Measurements from ENCODE around the gene SLCO3A1.

The SLCO3A1 gene

DNA sequence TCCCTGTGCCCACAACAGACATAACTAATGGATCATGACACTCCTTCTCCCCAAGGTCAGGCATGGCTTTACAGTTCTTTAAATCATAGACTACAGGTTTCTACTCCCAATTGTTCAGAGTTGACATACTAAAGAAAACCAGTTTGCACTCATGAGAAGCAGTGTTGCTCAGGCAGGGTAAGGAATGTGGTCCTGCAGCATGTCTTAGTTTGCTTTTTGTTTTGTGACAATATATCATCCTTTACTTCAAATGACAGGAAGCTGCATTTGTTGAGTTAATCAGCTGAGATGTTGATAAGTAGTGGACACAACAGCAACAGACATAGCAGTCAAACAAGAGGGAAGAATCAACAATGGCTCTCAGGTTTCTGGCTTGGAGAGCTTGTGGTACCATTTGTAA is 267.5 kb downstream of the SLCO3A1 start:
- no peak for TF ChIP-seq GATA1 (IDR thresholded peaks at IDR 0.05; ENCODE audit: low read depth, low read length)
- TF ChIP-seq POLR2A (IDR thresholded peaks at IDR 0.05; ENCODE audit: low read length) = no peak
- no peak for DNase-seq

DNA sequence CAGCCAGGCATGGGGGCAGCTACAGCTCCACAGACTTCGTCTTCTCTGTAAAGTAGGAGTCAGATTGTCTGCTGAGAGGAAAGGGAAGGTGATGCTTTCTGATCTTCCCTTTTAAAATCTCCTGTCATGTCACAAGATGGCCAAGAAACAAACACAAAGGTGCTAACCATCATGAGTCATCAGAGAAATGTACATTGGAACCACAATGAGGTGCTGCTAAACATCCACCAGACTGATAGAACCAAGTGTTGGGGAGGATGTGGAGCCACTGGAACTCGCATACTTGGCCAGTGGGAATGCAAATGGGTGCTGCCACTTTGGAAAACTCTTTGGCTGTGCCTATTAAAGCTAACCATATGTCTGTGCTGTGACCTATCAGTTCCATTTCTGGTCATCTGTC is 268.8 kb downstream of the SLCO3A1 start:
- DNase-seq = no peak

DNA sequence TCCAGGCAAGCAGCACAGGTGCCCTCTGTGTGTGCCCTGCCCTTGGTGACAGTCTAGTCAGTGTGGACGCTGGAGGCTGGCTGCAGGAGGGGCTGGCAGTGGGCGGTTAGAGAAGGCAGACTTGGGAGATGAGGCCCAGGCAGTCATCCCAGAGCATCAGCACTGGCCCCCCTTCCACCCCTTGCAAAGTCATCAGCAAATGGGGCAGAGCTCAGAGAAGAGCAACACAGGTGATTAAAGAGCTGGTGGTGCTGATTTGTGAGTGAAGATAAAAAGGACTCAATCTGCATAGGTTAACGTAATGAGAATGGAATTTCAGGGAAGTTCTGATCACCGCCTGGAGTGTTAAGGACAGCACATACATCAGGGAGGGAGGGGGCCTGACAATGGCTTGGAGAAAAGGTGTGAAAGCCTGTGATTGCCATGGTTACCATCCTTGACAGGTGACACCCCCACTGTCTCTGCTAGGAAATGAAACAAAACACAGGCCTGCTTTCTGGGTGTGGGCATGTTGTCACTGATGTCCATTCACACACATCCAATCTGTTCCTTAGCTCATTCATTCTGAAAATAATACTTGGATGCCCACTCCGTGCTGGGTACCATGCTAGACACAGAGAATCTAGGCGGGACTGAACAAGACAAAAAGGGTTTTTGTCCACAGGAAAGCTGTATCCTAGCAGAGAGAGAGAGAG is 270.6 kb downstream of the SLCO3A1 start:
- DNase-seq = no peak
- no peak for TF ChIP-seq POLR2A (IDR thresholded peaks at IDR 0.05; ENCODE audit: low read length)

More for the DNA sequence above, 268.8 kb downstream of the SLCO3A1 start:
- no peak for TF ChIP-seq GATA1 (IDR thresholded peaks at IDR 0.05; ENCODE audit: low read depth, low read length)
- TF ChIP-seq POLR2A (IDR thresholded peaks at IDR 0.05; ENCODE audit: low read length) = no peak

DNA sequence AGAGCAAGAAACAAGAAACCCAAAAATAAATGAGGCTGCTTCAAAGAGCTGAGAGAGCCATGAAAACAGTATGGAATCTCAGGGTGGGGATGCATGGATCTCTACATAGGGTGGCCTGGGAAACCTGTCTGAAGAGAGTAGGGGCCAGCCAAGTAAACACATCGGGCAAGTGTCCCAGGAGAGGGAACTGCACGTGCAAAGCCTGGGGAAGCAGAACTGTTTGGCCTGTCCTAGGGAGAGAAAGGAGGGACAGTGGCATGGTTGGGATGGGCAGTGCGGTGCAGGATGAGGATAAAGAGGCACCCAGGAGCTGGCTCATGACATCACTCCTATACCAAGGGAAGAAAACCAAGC is 271.1 kb downstream of the SLCO3A1 start:
- TF ChIP-seq POLR2A (IDR thresholded peaks at IDR 0.05; ENCODE audit: low read length) (no peak), GATA1 (IDR thresholded peaks at IDR 0.05; ENCODE audit: low read depth, low read length) (no peak)
- no peak for DNase-seq

DNA sequence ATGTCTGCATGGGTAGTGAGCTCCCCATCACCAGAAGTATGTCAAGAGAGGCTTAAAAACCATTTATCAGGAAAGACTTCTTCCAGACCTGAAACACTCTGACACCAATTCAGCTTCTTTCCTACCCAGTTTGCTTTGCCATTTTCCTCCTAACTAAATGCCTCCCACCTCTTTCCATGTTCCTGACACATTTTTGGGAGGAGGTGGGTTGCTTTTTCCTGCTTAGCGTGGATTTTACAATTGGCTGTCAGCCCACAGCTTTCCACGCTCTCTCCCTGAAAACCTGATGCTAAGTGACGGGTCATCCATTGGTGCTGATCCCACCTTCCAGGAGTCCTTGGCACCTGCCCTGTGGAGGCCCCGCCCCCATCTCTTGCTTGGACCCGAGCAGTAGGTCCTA is 275.3 kb downstream of the SLCO3A1 start:
- TF ChIP-seq POLR2A (IDR thresholded peaks at IDR 0.05; ENCODE audit: low read length) = no peak
- TF ChIP-seq GATA1 (IDR thresholded peaks at IDR 0.05; ENCODE audit: low read depth, low read length) = no peak
- no peak for DNase-seq

DNA sequence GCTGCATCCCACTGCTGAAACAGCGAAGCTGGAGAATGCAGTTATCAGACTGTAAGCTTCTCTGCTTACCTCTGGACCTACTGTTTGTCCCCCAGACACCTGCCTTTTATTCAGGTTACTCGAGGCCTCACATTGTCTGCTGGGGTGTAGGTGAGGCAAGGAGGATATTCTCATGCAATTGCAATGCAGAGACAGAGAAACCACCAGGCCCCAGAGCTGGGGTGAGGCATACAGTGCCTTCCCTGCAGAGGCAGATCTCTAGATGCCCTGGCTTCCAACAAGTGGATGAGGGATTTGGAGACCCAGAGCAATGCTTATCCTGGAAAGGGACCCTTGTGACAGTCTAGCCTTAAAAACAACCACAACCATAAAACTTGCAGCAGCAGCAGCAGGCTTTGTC is 276.7 kb downstream of the SLCO3A1 start:
- no peak for DNase-seq
- TF ChIP-seq GATA1 (IDR thresholded peaks at IDR 0.05; ENCODE audit: low read depth, low read length) (no peak), POLR2A (IDR thresholded peaks at IDR 0.05; ENCODE audit: low read length) (no peak)

DNA sequence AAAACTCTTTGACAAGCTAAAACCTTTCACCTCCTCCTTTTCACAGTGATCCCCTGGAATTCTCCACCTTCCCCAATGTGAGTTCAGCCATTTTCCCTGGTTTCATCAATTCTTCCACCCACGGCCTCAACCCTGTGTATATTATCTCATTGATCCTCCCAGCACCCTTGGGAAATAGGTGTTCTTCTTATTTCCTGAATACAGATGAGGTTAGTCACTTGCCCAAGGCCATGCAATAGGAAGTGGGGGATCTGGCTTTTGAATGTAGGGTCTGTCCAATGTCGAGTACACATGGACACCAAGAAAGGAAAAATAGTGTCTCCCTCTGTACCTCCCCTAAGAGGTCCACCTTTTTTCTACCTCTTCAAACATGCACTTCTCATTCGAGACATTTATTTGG is 277.4 kb downstream of the SLCO3A1 start:
- DNase-seq = no peak
- no peak for TF ChIP-seq GATA1 (IDR thresholded peaks at IDR 0.05; ENCODE audit: low read depth, low read length)
- TF ChIP-seq POLR2A (IDR thresholded peaks at IDR 0.05; ENCODE audit: low read length) = no peak

DNA sequence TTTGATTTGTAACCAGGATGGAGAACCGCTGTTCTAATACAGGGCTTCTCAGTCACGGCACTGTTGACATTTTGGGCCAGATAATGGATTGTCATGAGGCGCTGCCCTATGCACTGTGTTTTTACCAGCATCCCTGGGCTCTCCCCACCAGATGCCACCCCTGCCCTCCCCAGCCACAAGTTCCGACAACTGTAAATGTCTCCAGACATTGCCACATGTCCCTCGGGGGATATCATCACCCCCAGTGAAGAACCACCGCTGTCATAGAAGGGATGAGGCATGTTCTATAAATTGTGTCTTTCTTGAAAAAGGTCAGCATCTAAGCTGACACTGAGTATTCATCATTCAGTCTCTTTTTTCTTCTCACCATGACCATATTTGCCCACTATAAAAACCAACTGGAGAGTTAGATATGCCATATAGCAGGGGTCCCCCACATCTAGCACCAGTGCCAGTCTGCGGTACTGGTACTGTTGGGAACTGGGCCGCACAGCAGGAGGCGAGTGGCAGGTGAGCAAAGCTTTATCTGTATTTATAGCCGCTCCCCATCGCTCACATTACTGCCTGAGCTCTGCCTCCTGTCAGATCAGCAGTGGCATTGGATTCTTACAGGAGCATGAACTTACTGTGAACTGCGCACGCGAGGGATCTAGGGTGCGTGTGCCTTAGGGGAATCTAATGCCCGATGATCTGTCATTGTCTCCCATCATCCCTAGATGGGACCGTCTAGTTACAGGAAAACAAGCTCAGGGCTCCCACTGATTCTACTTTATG is 279.7 kb downstream of the SLCO3A1 start:
- TF ChIP-seq GATA1 (IDR thresholded peaks at IDR 0.05; ENCODE audit: low read depth, low read length) (no peak), POLR2A (IDR thresholded peaks at IDR 0.05; ENCODE audit: low read length) (no peak)
- DNase-seq = no peak

DNA sequence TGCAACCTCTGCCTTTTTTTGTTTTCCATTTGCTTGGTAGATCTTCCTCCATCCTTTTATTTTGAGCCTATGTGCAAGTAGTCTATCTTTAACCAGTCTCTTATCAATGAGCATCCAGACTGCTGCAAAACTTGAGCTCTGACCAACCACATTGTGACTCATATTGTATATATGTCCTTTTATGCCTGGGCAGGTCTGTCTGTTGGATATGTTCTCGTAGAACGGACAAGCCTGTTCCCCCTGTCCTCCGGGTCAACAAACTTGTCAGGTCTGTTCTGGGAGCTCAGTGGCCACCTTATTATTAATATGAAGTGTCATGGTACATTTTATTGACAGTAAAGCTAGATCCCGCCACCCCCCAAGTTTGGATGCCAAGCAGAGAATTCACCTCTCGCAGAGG is 287.3 kb downstream of the SLCO3A1 start:
- DNase-seq = no peak
- TF ChIP-seq POLR2A (IDR thresholded peaks at IDR 0.05; ENCODE audit: low read length) (no peak), GATA1 (IDR thresholded peaks at IDR 0.05; ENCODE audit: low read depth, low read length) (no peak)

DNA sequence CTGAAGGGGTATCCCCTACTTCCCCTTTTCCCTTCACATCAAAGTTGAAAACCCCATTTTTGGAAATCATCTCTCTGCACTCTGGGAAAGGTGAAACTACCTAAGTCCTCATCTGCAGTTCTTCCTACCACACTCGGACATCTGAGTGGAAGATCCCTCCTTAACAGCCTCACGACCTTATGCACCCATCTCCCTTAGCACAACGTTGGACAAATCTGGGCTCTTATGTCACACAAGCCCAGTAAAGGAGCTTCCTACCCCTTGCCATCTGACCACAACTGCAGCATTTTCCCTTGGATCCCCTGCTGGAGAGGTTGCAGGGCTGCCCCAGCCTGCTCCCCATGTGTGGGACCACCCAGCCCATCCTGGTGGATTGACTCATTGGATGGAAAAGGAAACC is 288.1 kb downstream of the SLCO3A1 start:
- TF ChIP-seq GATA1 (IDR thresholded peaks at IDR 0.05; ENCODE audit: low read depth, low read length) = no peak
- no peak for TF ChIP-seq POLR2A (IDR thresholded peaks at IDR 0.05; ENCODE audit: low read length)
- DNase-seq = no peak

DNA sequence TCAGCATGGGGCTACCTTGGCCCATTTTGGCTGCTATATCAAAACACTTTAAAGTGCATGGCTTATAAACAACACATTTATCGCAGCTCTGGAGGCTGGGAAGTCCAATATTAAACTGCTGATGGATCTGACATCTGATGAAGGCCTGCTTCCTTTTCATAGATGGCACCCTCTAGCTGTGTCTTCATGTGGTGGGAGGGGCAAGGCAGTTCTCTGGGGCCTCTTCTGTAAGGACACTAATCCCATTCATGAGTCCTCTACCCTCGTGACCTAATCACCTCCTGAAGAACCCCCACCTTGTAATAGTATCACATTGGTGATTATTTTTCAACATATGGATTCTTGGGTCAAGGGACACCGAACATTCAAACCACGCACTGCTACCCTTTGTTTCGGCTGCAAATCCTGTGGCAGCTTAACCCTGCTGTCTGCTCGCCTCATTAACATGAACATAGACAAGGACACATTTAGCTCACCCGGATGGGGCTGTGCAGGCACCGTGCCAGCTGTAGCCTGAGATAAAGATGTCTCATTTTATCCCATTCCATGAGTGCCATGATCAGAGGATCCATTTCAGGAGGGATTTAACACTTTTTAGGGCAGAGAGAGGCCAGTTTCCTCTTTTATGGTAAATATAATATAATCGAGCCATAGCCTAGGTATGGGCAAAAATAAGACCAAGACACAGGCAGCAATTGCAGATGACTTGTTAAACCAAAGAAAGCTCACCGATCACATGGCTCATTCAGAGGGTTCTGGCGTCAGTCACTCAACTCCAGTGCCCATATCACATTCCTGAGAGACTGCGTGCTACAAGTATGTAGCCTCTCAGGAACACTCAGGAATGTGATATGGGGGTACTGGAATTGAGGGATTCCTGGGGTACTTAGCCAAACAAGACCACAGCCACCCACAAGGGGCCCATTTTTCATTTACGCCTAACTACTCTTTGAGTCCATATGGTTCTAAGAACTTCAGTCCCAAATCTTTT is 289.0 kb downstream of the SLCO3A1 start:
- no peak for DNase-seq
- TF ChIP-seq GATA1 (IDR thresholded peaks at IDR 0.05; ENCODE audit: low read depth, low read length) (no peak), POLR2A (IDR thresholded peaks at IDR 0.05; ENCODE audit: low read length) (no peak)

DNA sequence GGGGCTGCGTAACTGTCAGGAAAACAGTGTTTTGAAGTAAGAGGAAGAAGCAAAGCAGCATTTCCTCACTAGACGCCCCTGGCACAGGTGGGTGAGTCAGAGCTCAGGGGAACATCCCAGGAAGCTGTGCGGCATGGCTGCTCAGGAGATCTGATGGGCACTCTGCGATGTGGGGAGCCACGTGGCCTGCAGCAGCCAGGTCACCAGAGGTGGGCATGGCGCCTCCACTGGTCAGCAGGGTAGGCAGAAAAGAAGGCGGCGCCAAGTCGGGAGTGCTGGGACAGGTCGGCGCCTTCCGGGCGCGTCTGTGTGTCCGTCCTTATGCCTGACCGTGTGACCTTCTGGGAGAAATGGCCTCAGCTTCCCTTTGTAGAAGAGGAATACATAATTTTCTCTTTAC is 290.3 kb downstream of the SLCO3A1 start:
- no peak for DNase-seq
- TF ChIP-seq POLR2A (IDR thresholded peaks at IDR 0.05; ENCODE audit: low read length) (no peak), GATA1 (IDR thresholded peaks at IDR 0.05; ENCODE audit: low read depth, low read length) (no peak)

DNA sequence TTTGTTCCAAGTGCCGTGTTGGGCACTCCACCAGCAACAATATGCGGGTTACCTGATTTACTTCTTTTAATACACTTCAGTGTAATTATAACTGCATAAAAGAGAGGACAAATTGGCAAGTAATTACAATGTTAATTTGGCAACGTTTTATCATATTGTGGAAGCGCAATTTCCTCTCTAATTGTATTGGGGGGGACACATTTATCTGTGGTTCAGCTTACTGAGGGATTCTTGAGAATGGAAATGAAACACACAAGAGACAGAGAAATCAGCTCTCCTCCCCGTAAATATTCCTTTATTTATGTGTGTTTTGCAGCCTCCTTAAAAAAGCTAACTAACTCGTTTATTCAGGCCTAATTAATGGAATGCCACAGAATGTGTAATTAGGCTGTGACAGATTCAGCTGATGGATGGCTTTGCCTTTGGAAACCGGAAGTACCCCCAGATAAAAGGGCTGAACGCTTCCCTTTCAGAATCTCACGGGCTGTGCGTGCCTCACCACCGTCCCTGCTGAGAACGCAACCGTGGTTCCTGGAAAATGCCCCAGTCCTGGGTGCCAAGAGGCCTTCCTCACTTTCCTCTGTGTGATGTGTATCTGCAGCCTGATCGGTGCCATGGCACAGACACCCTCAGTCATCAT is 293.1 kb downstream of the SLCO3A1 start:
- DNase-seq = no peak
- TF ChIP-seq GATA1 (IDR thresholded peaks at IDR 0.05; ENCODE audit: low read depth, low read length) (no peak), POLR2A (IDR thresholded peaks at IDR 0.05; ENCODE audit: low read length) (no peak)

DNA sequence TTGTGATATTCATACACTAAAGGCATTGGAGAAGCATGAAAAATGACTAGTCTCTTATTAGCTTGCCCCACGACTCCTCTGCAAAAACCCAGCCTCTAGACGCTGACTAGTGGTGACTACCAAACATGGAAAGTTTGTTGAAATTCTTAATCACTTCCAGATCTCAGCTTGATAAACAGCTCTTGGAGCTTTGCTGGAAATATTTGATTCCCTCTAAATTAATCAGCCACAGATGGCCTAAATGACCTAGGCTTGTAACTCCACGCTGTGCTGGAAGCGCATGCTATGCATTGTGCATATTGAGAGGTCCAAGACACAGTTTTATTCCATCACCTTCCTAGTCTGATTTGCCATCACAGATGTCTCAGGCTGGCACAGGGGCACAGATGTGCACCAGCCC is 295.5 kb downstream of the SLCO3A1 start:
- TF ChIP-seq POLR2A (IDR thresholded peaks at IDR 0.05; ENCODE audit: low read length) = no peak
- no peak for TF ChIP-seq GATA1 (IDR thresholded peaks at IDR 0.05; ENCODE audit: low read depth, low read length)
- DNase-seq = no peak

Data from erythroblast (primary cell).